Motor neuron (in vitro differentiated cells): ENCODE results near the gene RFT1. TPM values are rescaled to one million over a fixed set of nuclear protein-coding genes. Genes with fewer than 3 reads are reported as not detected.

Experiments used
- ATAC-seq, 8 experiments: fragments of 200-7000 bp; cut with Tn5 transposase; replicated peaks in 6 of 8; 2 replicates each; pipeline ENCODE4 v1.8.0; 2021; ENCODE audit warnings: mild to moderate bottlenecking in 8 of 8, moderate library complexity in 8 of 8
- H3K27ac ChIP-seq, 2 donors: fragments of 250-450 bp; sonication (Bioruptor Pico); 2 replicates each; pipeline ENCODE4 v1.9.0; 2021; ENCODE audit warnings: antibody characterized with exemption in 2 of 2, mild to moderate bottlenecking in 2 of 2, moderate library complexity in 1 of 2
- H3K4me1 ChIP-seq, 2 donors: fragments of 250-450 bp; sonication (Bioruptor Pico); replicated peaks in 1 of 2; 2 replicates each; pipeline ENCODE4 v1.6.1; 2021; ENCODE audit warnings: antibody characterized with exemption in 2 of 2, mild to moderate bottlenecking in 2 of 2, moderate library complexity in 1 of 2
- H3K4me3 ChIP-seq, 5 donors: fragments of 250-450 bp; sonication (Bioruptor Pico); 2 replicates each; pipeline ENCODE4 v1.9.0; 2021; ENCODE audit warnings: antibody characterized with exemption in 5 of 5, mild to moderate bottlenecking in 5 of 5, moderate library complexity in 4 of 5
- WGBS, 10 experiments: fragments of 450-650 bp; shearing (Covaris generic); methylation state at CpG; one replicate each; pipeline ENCODE4 v1.0.0; 2022; 5-methylcytosine and 5-hydroxymethylcytosine counted together
- in situ Hi-C, 9 experiments: fragments of 400-800 bp; cut with MboI; loops; one replicate each; pipeline ENCODE4 v1.15.0; 2021; ENCODE audit warnings: low sequenced_read_pairs in 9 of 9, low pct_unique_long_range_greater_than_20kb in 2 of 9; ENCODE audit not compliant: unreplicated experiment in 9 of 9
- total RNA-seq, 8 experiments: library from RNA; unstranded; fragments of 300-600 nt; gene quantifications; 2 replicates each; pipeline versions ENCODE4 v1.2.3 to v1.2.4, GENCODE V29; 2022

RFT1 gene
- total RNA-seq, 8 experiments from 2014 or later: 6.7 to 26.6 (median 10.0) TPM

DNA sequence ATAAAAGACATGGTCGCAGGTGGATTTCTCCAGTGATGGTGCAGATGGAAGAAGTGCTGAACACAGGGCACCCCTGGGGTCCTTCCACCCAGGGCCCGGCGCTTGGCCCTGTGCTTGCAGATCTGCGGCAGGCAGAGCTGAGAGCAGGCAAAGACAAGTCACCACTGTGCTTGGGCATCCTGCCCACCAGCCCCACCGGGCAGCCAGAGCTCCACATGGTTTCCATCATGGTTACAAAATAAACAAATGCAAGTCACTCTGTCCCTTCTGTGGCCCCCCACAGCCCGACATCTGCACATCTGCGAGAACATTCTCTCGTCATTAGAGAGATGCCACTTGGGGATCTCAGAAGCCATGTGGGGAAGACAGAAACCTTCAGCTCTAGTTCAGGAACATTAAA lies 46.7 kb downstream of the RFT1 start:
- 14 to 100% (median 86%) methylated on average over 1 to 4 of the region's 8 CpGs; no CpG with 5 or more reads in 1 of the 10 experiments for WGBS, 10 experiments
- ATAC-seq: peak in 3 of 8 experiments; percentile 48 to 50 (median 49)
- in situ Hi-C loops: loop anchor here in 1 of 9 experiments (25.0 kb wide), 1 partner anchor 221 kb away; no protein-coding TSS in a partner anchor
- Histone ChIP-seq H3K27ac (no peak overlapping the region), H3K4me1 (peaks cover 9 to 11% of the 10 kb centered on the region in 2 donors), H3K4me3 (no peak overlapping the region)

DNA sequence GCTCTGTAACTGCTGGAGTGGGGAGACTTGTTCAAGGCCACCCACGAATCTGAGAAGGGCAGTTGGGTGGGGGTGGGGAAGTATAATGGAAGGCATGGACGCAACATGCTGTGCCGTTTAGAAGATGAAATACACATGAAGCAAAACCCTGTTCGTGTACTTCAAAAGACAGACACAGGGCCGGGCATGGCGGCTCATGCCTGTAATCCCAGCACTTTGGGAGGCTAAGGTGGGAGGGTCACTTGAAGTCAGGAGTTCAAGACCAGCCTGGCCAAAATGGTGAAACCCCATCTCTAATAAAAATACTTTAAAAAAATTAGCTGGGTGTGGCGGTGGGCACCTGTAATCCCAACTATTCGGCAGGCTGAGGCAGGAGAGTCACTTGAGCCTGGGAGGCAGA lies 47.5 kb downstream of the RFT1 start:
- in situ Hi-C loops: loop anchor here in 1 of 9 experiments (25.0 kb wide), 1 partner anchor 220 kb away; no protein-coding TSS in a partner anchor
- ATAC-seq: no peak
- 52 to 100% (median 83%) methylated on average over 1 to 8 of the region's 8 CpGs; no CpG with 5 or more reads in 3 of the 10 experiments for WGBS, 10 experiments
- H3K27ac ChIP-seq: no peak overlapping the region
- H3K4me1 ChIP-seq: peaks cover 9 to 11% of the 10 kb centered on the region in 2 donors
- no peak overlapping the region for H3K4me3 ChIP-seq

DNA sequence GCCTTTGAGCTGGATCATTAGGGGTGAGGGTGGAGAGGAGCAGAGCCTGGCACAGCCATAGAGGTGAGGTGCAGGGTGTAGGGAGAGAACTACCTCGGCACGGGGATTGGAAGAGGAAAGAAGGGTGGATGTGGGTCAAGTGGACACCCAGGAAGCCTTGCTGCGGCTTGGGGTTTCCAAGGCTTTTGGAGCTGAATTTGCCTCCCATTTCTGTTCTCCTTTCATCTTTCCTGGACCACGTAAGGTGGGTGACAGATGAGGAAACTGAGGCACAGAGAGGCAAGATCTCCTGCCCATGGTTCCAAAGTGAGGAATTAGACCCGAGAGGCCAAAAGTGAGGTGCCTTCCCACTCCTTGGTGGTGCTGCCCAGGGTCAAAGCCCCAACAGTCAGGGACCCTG lies 48.9 kb downstream of the RFT1 start:
- no peak for ATAC-seq
- in situ Hi-C loops: loop anchor here in 1 of 9 experiments (25.0 kb wide), 1 partner anchor 219 kb away; no protein-coding TSS in a partner anchor
- Histone ChIP-seq H3K27ac (no peak overlapping the region), H3K4me1 (peaks cover 9 to 11% of the 10 kb centered on the region in 2 donors), H3K4me3 (no peak overlapping the region)
- 68 to 100% (median 95%) methylated on average over 1 to 4 of the region's 5 CpGs; no CpG with 5 or more reads in 4 of the 10 experiments for WGBS, 10 experiments

DNA sequence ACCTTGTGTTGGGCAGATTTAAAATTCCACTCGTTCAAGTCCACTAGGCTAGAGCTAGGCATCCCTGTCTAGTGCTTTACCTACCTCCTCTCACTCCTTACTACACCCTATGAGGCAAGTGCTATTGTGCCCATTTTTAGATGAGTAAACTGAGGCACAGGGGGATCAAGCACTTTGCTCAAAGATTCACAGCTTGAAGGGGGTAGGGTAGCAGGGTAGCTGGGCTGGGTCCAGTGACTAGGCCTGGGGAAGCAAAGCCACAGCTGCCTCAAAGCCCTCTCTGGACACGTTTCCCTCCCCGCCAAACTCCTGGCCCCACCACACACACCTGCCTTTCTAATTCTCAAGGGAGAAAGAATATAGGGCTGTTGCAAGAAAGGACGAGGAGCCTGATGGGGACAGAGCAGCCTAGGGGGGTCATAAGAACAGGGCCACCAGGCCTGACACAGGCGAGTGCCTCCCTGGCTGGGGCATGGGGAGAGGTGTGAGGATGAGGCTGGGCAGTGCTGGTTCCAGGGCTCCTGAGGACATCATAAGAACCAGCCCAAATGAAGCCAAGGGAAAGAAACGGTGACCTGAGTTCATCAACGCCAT lies 49.5 kb downstream of the RFT1 start:
- in situ Hi-C loops: loop anchor here in 1 of 9 experiments (25.0 kb wide), 1 partner anchor 218 kb away; no protein-coding TSS in a partner anchor
- no peak overlapping the region for H3K27ac ChIP-seq
- H3K4me3 ChIP-seq: no peak overlapping the region
- ATAC-seq: no peak
- WGBS, 10 experiments: 28 to 100% (median 91%) methylated on average over 1 to 2 of the region's 7 CpGs; no CpG with 5 or more reads in 4 of the 10 experiments
- peaks cover 9 to 11% of the 10 kb centered on the region in 2 donors for H3K4me1 ChIP-seq

DNA sequence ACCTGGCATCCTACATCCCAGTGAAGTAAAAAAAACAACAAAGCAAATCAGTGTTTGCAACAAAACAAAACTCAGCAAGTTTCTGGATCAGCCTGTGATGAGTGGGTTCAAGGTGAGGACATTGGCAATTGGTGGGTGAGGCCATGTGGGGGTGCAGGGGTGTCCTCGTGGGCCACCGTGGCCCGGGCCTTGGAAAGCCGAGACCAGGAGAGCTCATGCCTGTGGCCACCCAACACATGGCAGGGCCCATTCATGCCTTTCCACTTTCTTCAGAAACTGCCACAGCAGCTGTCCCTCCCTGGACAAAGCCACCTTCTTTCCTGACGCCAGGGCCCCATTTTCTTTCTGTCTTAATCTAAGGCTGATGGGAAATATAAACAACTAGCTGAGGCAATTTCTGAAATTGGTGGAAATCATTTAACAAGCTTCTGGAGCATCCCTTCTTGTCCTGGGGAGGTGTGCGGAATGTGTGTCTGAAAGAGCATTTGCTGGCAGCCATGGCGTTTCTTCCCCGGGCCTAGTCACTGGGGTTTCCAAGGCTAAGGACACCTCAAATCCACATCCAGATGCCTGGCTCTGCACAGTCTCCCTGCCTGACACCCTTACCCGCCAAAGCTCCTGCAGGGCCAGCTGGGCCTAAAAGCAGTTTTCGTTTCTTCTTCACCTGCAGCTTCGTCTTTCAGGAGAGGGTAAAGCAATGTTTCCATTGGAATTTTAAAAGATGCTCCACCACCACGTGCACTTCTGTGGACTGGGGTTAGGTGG lies 50.3 kb downstream of the RFT1 start:
- 0 to 100% (median 86%) methylated on average over 1 to 8 of the region's 12 CpGs; no CpG with 5 or more reads in 1 of the 10 experiments for WGBS, 10 experiments
- Histone ChIP-seq H3K27ac (no peak overlapping the region), H3K4me1 (peaks cover 5 to 6% of the 10 kb centered on the region in 2 donors), H3K4me3 (no peak overlapping the region)
- in situ Hi-C loops: loop anchor here in 1 of 9 experiments (25.0 kb wide), 1 partner anchor 218 kb away; no protein-coding TSS in a partner anchor
- no peak for ATAC-seq

DNA sequence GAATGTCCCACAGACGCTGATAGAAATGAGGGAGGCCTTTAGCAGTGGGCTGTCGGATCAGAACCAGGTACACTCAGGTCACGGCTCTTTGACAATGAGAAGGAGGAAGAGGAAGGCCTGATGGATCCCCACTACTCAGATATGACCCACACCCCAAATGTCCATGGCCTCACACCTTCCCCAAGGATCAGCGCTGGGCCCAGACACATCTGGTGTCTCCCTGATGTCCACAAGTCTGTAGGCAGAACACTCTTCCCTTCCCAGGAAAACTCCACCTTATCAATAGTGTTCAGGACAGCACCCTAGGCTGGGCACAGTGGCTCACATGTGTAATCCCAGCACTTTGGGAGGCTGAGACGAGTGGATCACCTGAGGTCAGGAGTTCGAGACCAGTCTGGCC lies 51.1 kb downstream of the RFT1 start:
- in situ Hi-C loops: loop anchor here in 1 of 9 experiments (25.0 kb wide), 1 partner anchor 217 kb away; no protein-coding TSS in a partner anchor
- H3K4me1 ChIP-seq: no peaks in the 10 kb centered on the region
- no peak for ATAC-seq
- H3K27ac ChIP-seq: no peak overlapping the region
- no peak overlapping the region for H3K4me3 ChIP-seq
- 80 to 93% (median 91%) methylated on average over 1 to 4 of the region's 6 CpGs; no CpG with 5 or more reads in 6 of the 10 experiments for WGBS, 10 experiments

DNA sequence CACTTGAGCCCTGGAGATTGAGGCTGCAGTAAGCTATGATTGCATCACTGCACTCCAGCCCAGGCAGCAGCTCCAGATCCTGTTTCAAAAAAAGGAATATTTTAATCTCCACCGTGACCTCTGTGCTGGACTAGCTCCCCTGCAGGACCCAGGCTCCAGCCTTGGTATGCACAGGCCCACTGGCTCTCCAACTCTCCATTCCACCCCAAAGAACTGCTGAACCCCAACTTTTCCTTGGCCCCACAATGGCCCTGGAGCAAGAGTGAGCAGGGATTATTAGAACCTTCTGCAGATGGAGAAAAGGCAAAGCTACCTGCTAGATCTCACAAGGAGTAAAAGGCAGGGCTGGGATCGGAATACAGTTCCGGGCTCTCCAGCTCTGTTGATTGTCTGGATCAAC lies 51.6 kb downstream of the RFT1 start:
- no peak overlapping the region for H3K27ac ChIP-seq
- WGBS, 10 experiments: 80 to 100% (median 95%) methylated on average over 1 to 3 of the region's 3 CpGs; no CpG with 5 or more reads in 6 of the 10 experiments
- no peaks in the 10 kb centered on the region for H3K4me1 ChIP-seq
- in situ Hi-C loops: loop anchor here in 1 of 9 experiments (25.0 kb wide), 1 partner anchor 216 kb away; no protein-coding TSS in a partner anchor
- ATAC-seq: no peak
- H3K4me3 ChIP-seq: no peak overlapping the region

DNA sequence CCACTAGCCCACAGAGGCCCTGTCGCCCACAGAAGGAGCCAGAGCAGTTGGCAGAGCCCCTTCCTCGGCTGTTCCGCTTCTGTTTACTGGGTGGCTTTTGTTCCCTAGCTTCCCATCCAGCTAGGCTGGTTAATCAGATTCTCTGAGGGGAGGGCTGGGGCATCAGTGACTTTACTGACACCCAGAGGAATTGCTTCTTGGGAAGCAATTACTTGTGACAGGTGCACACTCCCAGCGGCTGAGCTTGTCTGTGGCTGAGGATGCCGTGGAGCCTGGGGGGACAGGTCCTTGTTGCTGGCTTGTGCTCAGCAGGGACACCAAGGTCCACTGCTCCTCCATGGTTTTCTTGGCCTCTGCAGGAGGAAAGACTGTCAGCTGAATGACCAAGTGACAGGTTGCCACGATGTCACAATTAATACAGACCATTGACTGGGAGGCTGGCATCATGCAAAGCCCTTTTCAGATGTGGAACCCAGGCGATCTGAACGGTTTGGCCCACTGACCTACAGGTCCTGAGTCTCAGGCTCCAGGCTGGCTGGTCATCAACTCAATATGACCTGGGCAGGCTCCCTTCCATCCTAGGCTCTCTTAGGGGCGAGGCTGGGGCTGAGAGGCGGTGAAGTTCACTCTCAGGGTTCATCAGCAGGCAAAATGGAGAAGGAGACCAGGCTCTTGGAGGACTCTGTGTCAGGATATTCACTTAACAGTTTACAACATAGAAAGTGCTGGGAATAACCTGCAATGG lies 52.6 kb downstream of the RFT1 start:
- Histone ChIP-seq H3K4me1 (no peaks in the 10 kb centered on the region), H3K4me3 (no peak overlapping the region), H3K27ac (no peak overlapping the region)
- 53 to 93% (median 85%) methylated on average over 2 to 5 of the region's 10 CpGs; no CpG with 5 or more reads in 5 of the 10 experiments for WGBS, 10 experiments
- in situ Hi-C loops: loop anchor here in 1 of 9 experiments (25.0 kb wide), 1 partner anchor 215 kb away; no protein-coding TSS in a partner anchor
- ATAC-seq: no peak

DNA sequence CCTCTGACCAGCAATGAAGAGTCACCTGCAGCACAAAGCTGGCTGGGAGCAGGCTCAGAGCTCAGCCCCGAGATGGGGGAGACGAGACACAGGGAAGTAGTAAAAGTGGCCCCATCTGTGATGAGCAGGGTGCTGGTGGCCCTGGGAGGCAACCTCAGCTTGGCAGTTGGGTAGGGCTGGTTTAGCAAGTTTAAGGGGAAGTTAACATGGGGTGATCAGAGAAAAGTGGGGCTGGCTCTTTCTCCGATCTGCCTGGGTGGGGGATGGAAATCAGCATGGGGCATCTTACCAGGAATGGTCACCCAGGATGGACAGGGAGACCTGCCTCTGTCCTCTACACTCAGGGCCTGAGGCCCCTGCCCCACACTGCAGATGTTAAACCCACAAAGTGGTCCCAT lies 54.5 kb downstream of the RFT1 start:
- Histone ChIP-seq H3K4me1 (peaks cover 3 to 4% of the 10 kb centered on the region in 2 donors), H3K27ac (no peak overlapping the region), H3K4me3 (no peak overlapping the region)
- 94 to 100% (median 100%) methylated on average over 1 to 2 of the region's 3 CpGs; no CpG with 5 or more reads in 7 of the 10 experiments for WGBS, 10 experiments
- no peak for ATAC-seq
- in situ Hi-C loops: loop anchor here in 1 of 9 experiments (25.0 kb wide), 1 partner anchor 213 kb away; no protein-coding TSS in a partner anchor

DNA sequence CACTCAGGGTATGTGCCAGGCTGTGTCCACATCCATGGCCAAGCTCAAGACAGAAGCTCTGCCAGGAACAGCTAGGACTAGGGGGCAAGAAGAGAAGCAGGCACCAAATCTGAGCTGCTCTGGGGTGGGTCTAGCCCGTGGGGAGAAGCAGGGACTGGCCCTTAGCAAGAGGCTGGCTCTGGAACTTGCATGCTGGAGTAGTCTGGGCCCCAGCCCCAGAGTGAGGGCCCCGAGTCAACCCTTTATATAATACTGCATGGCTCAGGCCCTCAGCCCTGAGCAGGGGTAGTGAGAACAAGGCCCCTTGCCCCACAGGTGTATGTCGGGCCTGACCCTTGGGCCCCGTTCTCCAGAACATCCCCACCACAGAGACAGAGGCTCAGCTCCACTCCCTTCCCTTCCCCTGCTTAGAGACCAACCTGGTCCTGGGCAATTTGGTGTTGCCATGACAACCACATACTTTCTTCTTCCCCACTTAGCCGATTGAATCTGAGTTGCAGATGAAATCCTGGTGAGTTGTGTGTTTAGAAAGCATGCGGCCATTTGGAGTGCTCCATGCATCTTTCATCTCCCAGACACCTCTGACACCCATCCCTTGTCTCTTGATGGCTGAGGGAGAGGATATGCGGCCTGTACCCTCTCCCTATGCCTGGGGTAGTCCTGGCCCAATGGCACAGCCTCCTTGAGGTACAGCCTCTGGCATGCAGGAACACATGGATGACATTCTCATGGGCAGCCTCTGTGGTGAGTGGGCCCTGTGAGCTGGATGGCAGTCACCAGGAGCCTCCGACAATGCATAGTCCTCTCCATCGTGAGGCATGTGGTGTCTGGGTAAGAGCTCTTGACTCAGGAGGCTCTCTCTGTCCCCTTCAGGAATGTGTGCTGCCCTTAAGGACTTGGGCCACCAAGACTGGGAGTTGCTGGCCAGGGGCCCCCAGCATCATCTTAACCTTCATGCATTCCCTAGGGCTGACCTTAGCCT lies 55.2 kb downstream of the RFT1 start:
- Histone ChIP-seq H3K27ac (no peak overlapping the region), H3K4me1 (peaks cover 3 to 4% of the 10 kb centered on the region in 2 donors), H3K4me3 (no peak overlapping the region)
- no peak for ATAC-seq
- WGBS, 10 experiments: 64 to 100% (median 90%) methylated on average over 1 to 3 of the region's 9 CpGs; no CpG with 5 or more reads in 5 of the 10 experiments
- in situ Hi-C loops: loop anchor here in 2 of 9 experiments (25.0 kb wide), 2 partner anchors 188 to 213 kb away; partner anchors contain the start of gene STIMATE (in 1 of the 2)

DNA sequence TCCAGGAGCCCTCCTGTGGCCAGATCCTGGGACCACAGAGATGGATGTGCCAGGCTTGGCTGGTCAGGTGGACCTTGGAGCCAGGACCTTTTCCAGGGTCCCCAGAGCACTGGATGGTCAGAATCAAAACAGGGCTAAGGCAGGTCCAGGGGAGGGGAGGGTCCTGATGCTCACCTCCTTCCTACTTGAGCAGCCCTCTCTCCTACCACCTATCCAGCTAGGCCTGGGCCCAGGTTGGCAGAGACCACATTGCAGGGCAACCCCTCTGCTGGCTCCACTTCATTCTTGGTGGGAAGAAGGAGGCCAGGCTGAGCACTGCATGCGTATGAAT lies 55.9 kb downstream of the RFT1 start:
- Histone ChIP-seq H3K4me3 (no peak overlapping the region), H3K4me1 (peaks cover 3 to 4% of the 10 kb centered on the region in 2 donors), H3K27ac (no peak overlapping the region)
- 80 to 100% (median 100%) methylated on average over 1 of the region's 1 CpG; no CpG with 5 or more reads in 6 of the 10 experiments for WGBS, 10 experiments
- ATAC-seq: no peak
- in situ Hi-C loops: loop anchor here in 1 of 9 experiments (25.0 kb wide), 1 partner anchor 187 kb away; the partner anchor contains the start of gene STIMATE
